Lower lobe of right lung (tissue), 2 donors: Measurements from ENCODE around the gene SYNGAP1. TPM values are rescaled to one million over a fixed set of nuclear protein-coding genes. Genes with fewer than 3 reads are reported as not detected.

Source experiments
- ATAC-seq, 2 donors: fragments of 200-7000 bp; cut with Tn5 transposase; one replicate each; pipeline ENCODE4 v1.9.1; 2020 to 2022; ENCODE audit warnings: mild to moderate bottlenecking in 2 of 2, moderate library complexity in 2 of 2
- DNase-seq: peaks from one replicate; pipeline ENCODE4 v3.0.0-alpha.2; 2020
- H3K27ac ChIP-seq: fragments of 200-600 bp; one replicate; pipeline ENCODE4 v1.8.0; 2022
- H3K27me3 ChIP-seq: fragments of 200-600 bp; one replicate; pipeline ENCODE4 v1.8.0; 2022; ENCODE audit warnings: low read depth
- H3K36me3 ChIP-seq: fragments of 200-600 bp; one replicate; pipeline ENCODE4 v1.8.0; 2022; ENCODE audit warnings: mild to moderate bottlenecking
- H3K4me1 ChIP-seq: fragments of 200-600 bp; one replicate; pipeline ENCODE4 v1.8.0; 2022
- H3K4me3 ChIP-seq: fragments of 200-600 bp; one replicate; pipeline ENCODE4 v1.8.0; 2022; ENCODE audit warnings: mild to moderate bottlenecking
- H3K9me3 ChIP-seq: fragments of 200-600 bp; one replicate; pipeline ENCODE4 v1.8.0; 2022
- CTCF ChIP-seq: fragments of 200-600 bp; IDR thresholded peaks from one replicate; pipeline ENCODE4 v1.8.0; 2022; ENCODE audit warnings: antibody characterized with exemption, mild to moderate bottlenecking
- intact Hi-C: fragments of 100-400 bp; cut with DNase I; formaldehyde crosslinking; loops from one replicate; pipeline ENCODE4 v1.11.0; 2022
- total RNA-seq: library from RNA; stranded (reverse); fragmentation: NEBNext Ultra II Directional; extraction: Animal tissue kit (Norgen Biotek cat#: 25700); gene quantifications from one replicate; pipeline ENCODE4 v1.2.1, GENCODE V29; 2021
- donor health status: DM: no; HTN: yes; CAD: no; lungs with severe emphysema.

Gene SYNGAP1
- total RNA-seq, 1 donor from 2014 or later, result 21.6 TPM

- ATAC-seq, result no peak
- Histone ChIP-seq H3K27ac (peak overlapping the region; percentile 90), H3K27me3 (no peaks in the 10 kb centered on the region), H3K4me1 (peaks cover 41% of the 10 kb centered on the region), H3K9me3 (no peaks in the 10 kb centered on the region), H3K4me3 (peak overlapping the region; percentile 72), H3K36me3 (no peaks in the 10 kb centered on the region)
- no peak for DNase-seq
- intact Hi-C loops, result no loop called here
- no peak for TF ChIP-seq CTCF
Observed at GRCh38 chr6:33424855-33425667, 5.2 kb downstream of the SYNGAP1 start.

- peak; percentile 89 for ATAC-seq
Observed at GRCh38 chr6:33425668-33426577, 6.1 kb downstream of the SYNGAP1 start.

GRCh38 chr6:33426590-33427511, 7.0 kb downstream of the SYNGAP1 start:
- Histone ChIP-seq H3K27ac (peak overlapping the region; percentile 90), H3K27me3 (no peaks in the 10 kb centered on the region), H3K4me3 (peak overlapping the region; percentile 72), H3K9me3 (no peaks in the 10 kb centered on the region), H3K36me3 (no peaks in the 10 kb centered on the region), H3K4me1 (peaks cover 59% of the 10 kb centered on the region)
- TF ChIP-seq CTCF, result no peak
- ATAC-seq (no peak), DNase-seq (no peak)
- intact Hi-C loops, result no loop called here

More at GRCh38 chr6:33425668-33426577, 6.1 kb downstream of the SYNGAP1 start:
- Histone ChIP-seq H3K4me1 (peaks cover 50% of the 10 kb centered on the region), H3K4me3 (peak overlapping the region; percentile 72), H3K36me3 (no peaks in the 10 kb centered on the region), H3K9me3 (no peaks in the 10 kb centered on the region), H3K27me3 (no peaks in the 10 kb centered on the region), H3K27ac (peak overlapping the region; percentile 90)
- peak; percentile 91 for DNase-seq
- peak; percentile 63 for TF ChIP-seq CTCF
- intact Hi-C loops, result no loop called here

GRCh38 chr6:33427585-33428223, 7.8 kb downstream of the SYNGAP1 start:
- Histone ChIP-seq H3K27me3 (no peaks in the 10 kb centered on the region), H3K27ac (peak overlapping the region; percentile 90), H3K4me1 (peaks cover 60% of the 10 kb centered on the region), H3K36me3 (no peaks in the 10 kb centered on the region), H3K9me3 (no peaks in the 10 kb centered on the region), H3K4me3 (peak overlapping the region; percentile 60)
- ATAC-seq (peak; percentile 3), DNase-seq (peak; percentile 77)
- intact Hi-C loops, result no loop called here
- no peak for TF ChIP-seq CTCF
